Stimulated activated CD8-positive, alpha-beta memory T cell treated with anti-CD3 and anti-CD28 coated beads, Interleukin-2, amount 100 ng/mL, for 1 hour (primary cell): ENCODE results near the gene RPL15.
"Not testable (repeated sequence)": the region's sequence is repeated elsewhere in the genome, so short reads cannot be mapped to it uniquely, and the experiment has no call there.

Source experiments
- DNase-seq, 2 donors: peaks; one replicate each; pipeline ENCODE4 v3.0.0-alpha.2; 2020; ENCODE audit warnings: low read depth in 2 of 2

The RPL15 gene

GRCh38 chr3:23916886-23917678 lies at the start of gene RPL15, which contains the start of gene NKIRAS1:
Gene RPL15, plus strand, starts transcription at chr3:23917132. Its CDS starts 728 bp downstream, at chr3:23917860.
Gene NKIRAS1, minus strand, starts transcription at chr3:23916990. Its CDS starts 6,086 bp downstream, at chr3:23910904.
- DNase-seq = peak; percentile 92 to 94

DNA sequence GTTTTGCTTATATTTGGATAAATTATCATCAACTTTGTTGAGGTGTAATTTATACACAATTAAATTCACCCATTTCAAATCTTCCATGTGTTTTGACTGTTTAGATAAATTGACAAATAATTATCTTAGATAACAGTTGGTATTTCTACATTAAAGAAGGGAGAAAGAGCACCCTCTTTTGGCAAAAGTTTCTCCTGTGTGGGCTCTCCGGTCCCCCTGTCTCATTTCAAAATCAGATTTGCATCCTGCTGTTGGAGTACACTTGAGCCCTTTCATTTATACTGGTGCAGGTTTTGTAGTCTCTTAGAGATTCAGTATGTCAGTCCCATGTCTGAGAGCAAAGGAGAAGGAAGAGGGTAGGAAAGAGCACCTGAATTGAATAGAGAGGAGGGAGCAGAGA lies 49.5 kb upstream of the RPL15 start:
- DNase-seq = no peak

- DNase-seq = no peak
Observed at GRCh38 chr3:23867838-23868237, 49.1 kb upstream of the RPL15 start.

- no peak for DNase-seq
Observed at GRCh38 chr3:23869977-23870662, 46.8 kb upstream of the RPL15 start.

DNA sequence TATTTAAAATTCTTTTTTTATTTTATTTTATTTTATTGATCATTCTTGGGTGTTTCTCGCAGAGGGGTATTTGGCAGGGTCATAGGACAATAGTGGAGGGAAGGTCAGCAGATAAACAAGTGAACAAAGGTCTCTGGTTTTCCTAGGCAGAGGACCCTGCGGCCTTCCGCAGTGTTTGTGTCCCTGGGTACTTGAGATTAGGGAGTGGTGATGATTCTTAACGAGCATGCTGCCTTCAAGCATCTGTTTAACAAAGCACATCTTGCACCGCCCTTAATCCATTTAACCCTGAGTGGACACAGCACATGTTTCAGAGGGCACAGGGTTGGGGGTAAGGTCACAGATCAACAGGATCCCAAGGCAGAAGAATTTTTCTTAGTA lies 46.3 kb upstream of the RPL15 start:
- DNase-seq = not testable (repeated sequence)

DNA sequence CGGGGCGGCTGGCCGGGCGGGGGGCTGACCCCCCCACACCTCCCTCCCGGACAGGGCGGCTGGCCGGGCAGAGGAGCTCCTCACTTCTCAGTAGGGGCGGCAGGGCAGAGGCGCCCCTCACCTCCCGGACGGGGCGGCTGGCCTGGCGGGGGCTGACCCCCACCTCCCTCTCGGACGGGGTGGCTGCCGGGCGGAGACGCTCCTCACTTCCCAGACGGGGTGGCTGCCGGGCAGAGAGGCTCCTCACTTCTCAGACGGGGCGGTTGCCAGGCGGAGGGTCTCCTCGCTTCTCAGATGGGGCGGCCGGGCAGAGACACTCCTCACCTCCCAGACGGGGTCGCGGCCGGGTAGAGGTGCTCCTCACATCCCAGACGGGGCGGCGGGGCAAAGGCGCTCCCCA lies 45.6 kb upstream of the RPL15 start:
- not testable (repeated sequence) for DNase-seq

DNA sequence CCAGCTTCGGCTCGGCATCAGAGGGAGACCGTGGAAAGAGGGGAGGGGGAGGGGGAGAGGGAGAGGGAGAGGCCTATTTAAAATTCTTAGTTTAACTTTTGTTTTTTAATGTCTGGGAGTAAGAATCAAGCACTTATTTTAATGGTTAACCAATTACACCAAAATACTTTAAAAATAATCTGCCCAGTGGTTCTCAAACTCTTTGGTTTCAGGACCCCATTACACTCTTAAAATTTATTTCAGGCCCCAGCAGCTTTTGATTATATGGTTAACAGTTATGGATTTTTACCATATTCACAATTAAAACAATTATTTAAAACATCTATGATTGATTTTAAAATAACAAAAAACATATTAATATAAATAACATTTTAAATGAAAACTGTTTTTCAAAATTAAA lies 44.6 kb upstream of the RPL15 start:
- DNase-seq = no peak

DNA sequence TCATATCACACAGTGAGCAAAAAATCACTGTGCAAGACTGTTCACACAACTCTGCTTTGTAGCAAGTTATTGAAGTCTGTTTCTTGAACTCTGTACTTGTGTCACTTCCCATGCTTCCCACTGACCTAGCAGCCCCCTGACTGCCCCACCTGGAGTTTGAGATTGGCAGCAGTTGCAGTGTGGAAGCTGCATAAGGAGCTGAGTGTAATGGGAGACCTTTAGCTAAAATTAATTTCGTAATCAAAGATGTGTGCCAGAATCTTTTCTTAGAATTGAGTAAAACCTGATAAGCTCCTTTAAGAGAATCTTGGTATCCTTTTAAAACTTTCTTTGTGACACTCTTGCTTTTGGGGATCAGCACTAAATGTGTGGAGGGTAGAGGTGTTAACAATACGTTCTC lies 43.0 kb upstream of the RPL15 start:
- no peak for DNase-seq

DNA sequence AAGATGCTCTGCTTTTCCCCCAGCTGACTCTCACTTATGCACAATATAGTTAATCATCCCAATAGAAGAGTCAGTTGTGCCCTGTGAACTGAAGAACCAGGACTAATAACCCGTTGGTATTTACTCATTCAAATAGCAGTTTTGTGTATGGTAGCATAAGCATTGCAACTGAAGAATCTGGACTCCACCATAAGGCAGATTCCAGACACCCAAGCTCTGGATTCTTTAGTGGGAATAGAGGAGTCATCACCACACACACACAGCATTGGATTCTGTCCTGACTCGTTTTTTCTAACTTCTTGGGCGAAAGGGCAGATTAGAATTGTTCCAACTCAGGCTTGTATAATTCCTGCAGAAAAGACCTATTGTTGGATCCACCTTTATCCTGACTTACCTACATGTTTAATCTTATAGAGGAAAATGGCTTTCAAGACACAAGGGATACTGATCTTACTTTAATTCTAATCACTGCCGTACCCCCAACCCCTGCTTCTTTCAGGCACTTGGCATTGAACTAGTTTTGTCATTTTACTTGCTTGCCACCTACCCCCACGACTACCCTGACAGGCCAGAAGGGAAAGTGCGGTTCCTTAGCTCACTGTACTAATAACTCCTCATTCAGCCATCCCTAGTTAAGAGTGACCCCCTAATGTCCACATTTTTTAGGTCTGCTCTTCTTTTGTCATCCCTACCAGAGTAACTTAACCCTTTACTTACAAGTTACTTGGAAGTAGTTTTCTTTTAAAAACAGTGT lies 42.4 kb upstream of the RPL15 start:
- DNase-seq = no peak

- DNase-seq = no peak
Observed at GRCh38 chr3:23875113-23875725, 41.7 kb upstream of the RPL15 start.

DNA sequence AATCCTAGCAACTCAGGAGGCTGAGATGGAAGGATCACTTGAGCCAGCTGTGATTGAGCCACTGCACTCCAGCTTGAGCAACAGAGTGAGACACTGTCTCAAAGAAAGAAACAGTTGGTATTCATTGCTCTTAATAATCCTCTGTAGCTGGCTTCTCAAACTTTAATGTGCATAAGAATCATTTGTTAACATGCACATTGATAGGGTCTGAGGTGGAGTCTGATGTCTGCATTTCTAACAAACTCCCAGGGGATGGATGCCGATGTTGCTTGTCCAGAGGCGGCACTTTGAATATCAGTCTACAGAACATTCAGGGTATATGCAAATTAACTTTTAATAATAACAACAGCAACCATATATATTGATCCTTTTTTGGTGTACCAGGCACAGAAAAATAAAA lies 40.0 kb upstream of the RPL15 start:
- no peak for DNase-seq

DNA sequence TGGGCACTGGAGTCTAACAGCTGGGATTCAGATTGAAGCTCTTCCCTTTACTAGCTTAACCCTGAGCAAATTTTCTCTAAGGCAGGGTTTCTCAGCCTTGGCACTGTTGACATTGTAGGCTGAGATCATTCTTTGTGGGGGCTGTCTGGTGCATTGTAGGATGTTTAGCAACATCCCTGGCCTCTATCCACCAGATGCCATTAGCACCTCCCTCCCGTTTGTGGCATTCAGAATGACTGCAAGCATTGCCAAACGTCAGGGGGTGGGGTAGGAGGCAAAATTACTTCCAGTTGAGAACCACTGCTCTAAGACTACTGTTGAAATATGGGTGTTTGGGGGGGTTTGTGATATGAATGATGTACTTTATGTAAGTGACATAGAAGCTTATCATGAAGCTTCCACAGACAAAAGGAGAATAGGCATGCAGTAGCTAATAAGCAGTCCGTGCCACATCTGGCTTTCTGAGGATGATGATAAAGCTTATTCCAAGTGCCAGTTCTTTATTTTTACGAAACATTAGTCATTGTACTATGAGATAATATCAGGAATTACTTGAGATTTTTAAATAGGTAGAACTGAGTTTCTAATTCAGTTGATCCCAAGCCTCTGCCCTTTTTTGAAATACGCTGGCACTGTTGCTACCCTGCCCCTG lies 39.5 kb upstream of the RPL15 start:
- DNase-seq = no peak

DNA sequence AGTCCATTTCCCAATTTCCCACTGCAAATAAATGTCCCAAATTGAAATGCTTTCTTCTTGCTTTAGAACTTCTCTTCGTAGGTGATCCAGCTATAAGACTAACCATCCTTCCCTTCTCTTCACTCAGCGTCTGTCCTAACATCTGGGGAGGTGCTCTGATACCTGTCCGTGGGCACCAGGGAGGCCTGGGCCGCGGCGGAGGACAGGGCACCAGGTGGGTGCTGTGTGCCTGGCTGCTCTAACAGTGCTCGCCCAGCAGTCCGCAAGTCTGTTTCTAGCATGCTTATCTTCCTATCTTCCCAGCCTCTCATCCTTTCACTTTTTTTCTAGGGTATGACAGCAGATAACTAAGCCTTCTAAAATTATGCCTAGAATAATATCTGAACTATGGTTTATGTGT lies 37.4 kb upstream of the RPL15 start:
- no peak for DNase-seq

DNA sequence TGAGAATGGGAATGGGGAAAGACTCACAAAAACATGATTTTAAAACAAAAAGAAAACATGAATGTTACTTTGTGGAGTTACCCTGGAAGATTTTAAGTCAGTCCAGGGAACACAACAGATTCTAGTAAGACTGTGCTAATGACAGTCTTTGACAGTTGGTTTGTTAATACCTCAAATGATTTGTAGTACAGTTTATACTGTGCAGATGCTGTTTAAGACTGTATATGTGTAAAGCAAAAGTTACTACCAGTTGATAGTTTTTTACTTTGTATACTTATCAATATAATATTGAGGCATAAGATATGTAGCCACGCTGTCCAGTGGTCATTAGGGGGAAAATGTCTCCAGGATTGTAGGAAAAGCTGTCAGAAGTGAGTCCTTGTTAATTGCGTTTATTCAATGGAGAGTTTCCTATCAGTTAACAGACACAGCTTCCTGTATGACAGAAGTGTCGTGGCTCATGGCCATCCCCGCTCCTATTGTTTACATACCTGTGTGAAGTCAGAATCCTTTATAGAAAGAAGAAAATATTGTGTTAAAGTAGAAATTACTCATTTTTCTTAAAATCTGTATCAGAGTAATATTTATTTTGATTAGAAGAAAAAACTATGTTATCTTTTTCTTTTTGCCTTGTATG lies 36.1 kb upstream of the RPL15 start:
- DNase-seq = no peak

DNA sequence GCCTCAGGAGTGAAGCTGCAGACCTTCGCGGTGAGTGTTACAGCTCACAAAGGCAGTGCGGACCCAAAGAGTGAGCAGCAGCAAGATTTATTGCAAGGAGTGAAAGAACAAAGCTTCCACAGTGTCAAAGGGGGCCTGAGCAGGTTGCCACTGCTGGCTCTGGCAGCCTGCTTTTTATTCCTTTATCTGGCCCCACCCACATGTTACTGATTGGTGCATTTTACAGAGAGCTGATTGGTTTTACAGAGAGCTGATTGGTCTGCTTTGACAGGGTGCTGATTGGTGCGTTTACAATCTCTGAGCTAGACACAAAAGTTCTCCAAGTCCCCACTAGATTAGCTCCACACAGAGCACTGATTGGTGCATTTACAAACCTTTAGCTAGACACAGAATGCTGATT lies 34.9 kb upstream of the RPL15 start:
- DNase-seq = not testable (repeated sequence)

GRCh38 chr3:23882487-23882918 lies 34.4 kb upstream of the RPL15 start:
- no peak for DNase-seq

DNA sequence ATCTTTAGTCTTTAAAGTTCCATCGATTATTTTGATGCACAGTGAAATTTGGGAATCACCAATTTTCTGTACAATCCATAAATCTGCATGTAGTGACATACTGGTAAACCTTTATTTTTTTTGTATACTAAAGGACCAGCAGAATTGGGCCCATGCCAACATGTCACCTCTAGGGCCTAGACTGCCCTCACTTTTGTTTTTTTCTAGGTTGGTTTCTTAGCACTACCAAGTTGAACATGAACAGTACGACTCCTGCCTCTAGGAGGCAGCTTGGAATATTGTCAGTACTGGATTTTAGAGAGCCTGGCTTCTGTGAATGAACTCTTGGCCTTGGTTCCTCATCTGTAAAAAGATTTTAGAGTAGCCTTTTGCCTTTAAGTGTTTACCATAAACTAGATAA lies 32.5 kb upstream of the RPL15 start:
- DNase-seq = no peak

DNA sequence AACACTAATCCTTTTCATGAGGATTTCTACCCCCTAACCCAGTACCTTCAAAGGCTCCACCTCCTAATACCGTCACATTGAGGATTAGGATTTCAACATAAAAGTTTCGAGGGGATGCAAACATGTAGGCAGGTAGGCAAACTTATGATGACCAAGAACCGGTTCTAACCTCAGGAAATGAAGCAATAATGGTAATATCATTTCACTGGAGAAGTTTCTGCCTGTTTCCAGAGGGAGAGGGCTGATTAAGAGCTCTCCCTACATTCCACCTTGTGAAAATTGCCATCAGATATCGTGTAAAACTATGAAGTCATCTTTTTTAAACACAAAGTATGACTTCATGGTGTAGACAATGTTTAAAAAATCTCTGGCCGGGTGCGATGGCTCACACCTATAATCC lies 31.7 kb upstream of the RPL15 start:
- no peak for DNase-seq

- no peak for DNase-seq
Observed at GRCh38 chr3:23886311-23886710, 30.6 kb upstream of the RPL15 start.

DNA sequence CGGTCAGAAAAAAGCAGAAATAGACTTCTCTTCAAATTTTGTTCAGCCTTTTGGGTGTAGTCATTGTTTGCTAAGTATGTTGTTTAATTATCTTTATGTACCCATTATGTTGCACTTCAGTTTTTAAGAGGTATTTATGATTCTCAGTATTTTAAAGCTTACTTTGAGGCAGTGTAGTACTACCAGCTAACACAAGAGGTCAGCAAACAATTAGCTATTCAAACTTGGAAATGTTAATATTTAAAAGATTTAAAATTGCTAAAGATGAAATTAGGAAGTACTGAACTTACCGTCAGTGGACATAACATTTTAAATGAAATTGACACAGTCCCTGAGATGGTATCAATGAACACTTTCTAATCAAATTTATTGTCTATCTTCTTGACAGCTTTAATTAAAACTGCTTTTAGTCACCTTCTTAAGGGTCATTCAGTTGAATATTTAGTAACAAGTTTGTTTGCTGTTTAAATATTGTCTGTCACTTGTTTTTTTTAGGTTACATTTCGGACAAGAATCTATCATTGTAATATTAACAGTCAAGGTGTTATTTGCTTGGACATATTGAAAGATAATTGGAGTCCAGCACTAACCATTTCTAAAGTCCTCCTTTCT lies 28.2 kb upstream of the RPL15 start:
- DNase-seq = no peak

DNA sequence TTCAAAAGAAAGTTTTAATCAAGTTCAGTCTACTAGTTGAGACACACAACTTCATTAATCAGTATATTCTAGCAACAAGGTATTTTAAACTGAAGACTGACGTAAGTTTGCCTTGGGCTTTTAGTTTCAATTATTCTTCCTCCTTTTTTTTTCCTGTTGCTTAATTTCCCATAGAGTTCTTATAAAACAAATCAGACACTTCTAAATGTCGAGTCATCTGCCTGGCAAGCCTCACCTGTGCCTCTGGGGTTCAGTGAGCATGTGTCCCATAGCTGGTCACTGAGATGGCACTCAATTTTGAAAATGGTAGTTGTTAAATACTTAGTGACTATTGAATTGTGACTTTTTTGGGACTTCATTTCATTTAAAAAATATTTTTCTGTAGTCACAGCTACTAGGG lies 27.5 kb upstream of the RPL15 start:
- no peak for DNase-seq
